NCI-H2171 (cell line): ENCODE measurements around the gene AGTPBP1.

ENCODE experiments used
- DNase-seq: peaks from one replicate; lab custom pipeline; 2025; lab: John Stamatoyannopoulos, UW

AGTPBP1 gene

DNA sequence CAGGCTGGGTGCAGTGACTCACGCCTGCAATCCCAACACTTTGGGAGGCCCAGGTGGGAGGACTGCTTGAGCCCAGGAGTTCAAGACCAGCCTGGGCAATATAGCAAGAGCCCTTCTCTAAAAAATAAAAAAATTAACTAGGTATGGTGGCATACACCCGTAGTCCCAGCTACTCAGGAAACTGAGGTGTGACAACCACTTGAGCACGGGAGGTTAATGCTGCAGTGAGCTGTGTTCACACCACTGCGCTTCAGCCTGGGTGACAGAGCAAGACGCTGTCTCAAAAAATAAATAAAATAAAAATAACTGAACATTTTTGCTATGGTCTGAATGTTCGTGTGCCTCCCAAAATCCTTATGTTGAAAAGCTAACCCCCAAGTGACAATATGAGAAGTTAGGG is 24.5 kb downstream of the AGTPBP1 start:
- DNase-seq = no peak

DNA sequence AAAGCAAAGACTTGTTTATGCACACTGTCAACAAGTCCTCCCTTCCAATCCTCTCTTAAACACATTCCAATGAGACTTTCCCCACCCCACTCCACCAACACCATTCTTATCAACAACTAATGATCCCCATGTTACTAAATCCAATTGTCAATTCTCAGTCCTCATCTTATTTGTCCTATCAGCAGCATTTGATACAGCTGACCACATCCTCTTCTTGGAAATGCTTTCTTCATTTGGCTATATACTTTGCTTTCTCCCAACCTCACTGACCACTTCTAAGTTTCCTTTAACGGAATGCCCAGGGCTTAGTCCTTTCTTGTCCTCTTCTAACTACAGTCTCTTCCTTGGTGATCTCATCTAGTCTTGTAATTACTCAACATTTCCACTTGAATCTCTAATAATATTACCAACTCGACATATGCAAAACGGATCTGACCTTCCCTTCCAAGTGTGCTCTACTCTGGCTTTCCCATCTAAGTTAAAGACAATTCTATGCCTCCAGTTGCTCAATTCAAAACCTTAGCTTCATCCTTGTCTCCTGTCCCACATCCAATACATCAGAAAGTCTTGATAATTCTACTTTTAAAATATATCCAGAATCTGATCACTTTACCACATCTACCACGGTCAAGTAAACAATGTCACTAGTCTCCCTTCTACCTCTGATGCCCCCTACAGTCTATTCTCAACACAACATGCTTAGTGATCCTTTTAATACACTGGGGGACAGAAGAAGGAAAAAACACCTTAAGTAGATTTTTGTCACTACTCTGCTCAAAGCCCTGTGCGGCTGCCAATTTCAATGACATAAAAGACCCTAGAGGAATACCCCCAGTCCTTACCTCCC is 25.5 kb downstream of the AGTPBP1 start:
- no peak for DNase-seq

DNA sequence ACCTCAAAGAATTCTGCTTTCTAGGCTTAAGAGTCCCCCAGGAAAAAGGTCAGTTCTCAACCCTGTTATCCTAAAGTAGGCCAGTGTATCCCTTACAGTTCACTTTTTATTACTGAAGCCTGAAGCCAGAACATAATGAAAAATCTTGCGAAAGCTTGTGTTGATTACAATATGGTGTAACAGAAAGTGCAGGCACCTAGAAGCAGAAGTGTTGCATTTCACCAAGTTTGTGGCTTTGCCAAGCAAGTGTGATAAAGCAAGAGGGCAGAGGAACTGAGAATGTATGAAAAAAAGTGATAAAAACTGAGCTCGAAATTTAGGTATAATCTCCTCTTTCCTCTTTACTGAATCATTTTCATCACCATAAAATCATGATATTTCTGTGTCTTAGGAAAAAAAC is 26.2 kb downstream of the AGTPBP1 start:
- DNase-seq = no peak

DNA sequence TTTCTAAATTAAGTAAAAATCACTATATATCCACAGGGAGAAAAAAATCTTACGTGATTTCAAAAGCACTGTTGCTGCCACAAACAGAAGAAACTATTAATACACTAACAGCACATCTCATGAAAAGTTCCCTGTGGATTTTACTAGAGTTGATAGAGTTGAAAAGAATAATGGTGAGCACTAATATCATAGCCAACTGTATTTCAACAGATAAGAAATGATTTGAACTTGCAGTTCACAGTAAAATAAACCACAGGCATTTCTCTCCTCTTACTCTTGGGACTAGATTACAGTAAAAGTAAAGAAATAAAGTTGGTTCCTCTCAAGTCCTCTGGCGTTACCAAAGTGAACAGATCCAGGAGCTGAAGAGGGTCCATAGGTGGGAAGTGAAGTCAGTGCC is 27.9 kb downstream of the AGTPBP1 start:
- DNase-seq = no peak

DNA sequence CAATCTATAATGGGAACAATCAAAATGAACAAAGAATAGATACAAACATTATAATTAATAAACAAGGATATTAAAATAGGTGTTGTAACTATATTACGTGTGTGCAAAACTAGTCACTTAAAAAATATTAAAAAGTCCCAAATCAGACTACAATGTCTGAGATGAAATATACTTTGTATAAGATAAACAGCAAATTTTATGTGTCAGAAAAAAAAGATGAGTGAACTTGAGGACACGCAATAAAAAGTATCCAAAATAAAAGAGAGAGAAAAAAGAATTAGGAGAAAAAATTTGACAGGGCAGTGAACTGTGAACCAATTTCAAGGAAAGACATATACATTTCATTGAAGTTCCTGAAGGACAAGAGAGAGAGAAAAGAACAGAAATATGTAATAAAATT is 37.0 kb downstream of the AGTPBP1 start:
- DNase-seq = no peak

DNA sequence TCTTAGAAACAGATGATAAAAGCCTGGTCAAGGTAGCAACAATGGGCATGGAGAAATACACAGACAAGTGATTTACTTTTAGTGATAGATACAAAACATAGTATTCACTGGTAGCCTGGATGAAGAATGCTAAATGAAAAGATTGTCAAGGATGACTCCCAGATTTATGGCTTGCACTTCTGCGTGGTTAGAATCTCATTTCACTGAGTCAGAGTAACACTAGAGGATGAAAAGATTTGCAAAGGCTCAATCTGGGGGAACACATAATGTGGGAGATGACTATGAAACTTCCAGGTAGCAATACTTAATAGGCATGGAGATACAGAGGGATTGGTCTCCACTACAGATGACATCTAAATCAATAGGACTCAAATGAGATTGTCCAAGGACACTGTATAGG is 38.4 kb downstream of the AGTPBP1 start:
- no peak for DNase-seq

DNA sequence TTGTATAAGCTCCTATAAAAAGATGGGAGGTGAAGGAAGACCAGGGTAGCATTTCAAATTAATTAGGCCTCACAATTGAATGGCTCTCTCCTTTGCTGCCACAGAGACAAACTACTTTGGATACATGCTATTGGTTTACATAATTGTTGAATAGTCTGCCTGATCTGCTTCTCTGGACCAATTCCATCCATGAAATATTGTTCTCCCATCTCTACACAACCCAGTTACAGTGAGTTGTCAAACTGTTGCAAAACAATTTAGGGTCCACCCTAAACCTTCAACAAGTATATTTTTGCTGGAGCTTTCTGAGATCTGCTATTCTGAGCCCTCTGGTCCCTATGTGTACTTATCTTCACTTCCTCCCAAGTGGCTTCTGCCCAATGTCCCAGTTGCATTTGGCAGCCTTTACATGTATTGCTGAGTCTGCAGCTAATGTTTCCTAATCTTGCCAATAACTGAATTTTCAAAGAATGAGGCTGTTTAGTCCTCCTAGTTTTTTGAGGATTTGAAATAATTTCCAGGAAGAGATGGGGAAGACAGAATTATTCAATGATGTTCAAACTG is 38.9 kb downstream of the AGTPBP1 start:
- no peak for DNase-seq

DNA sequence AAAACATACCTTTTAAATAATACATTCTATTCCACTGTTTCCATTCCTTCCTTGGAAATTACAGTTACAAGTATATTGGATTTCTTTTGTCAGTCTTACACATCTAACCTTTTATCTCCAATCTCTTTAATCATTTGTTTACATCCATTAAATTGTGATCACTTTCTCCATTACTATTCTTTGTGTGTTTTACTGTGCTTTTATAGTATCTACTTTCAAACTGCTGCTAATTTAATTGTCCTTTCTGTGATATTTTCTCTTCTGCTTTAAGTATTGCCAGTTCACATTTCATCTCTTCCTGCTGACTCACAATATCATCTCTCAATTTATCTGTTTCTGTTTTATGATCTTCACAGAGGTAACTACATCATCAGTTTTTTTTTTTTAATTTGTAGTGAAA is 39.6 kb downstream of the AGTPBP1 start:
- no peak for DNase-seq

DNA sequence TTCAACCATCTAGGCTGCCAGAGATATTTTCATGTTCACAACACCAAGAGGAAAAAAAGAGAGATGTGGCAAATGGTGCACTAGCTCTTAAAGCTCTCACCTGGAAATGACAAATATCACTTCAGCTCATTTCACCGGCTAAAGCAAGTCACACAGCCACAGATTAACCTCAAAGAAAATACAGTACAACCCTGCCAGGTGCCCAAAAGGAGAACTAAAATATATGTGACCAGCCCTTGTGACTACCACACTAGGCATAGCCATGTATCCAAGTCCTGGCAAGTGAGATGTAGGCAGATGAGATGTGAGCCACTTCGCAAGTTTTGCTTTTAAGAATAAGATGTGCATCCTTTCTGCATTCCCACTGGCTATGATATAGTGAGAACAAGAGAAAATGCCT is 41.4 kb downstream of the AGTPBP1 start:
- no peak for DNase-seq

DNA sequence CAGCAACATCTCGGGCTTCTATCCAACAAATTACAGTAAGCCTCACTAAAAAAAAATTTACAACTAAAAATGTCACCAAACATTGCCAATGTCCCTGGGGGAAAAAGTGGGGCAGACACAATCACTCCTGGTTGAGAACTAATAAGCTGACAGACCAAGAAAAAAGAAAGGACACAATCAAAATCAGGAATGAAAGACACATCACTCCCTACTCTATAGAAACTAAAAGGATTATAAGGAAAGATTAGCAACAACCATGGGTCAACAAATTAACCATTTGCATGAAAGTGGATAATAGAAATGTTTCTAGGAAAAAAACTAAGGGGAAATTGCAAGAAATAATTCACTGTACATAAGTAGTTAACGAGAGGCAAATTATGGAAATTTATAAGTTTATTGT is 53.4 kb downstream of the AGTPBP1 start:
- DNase-seq = no peak

DNA sequence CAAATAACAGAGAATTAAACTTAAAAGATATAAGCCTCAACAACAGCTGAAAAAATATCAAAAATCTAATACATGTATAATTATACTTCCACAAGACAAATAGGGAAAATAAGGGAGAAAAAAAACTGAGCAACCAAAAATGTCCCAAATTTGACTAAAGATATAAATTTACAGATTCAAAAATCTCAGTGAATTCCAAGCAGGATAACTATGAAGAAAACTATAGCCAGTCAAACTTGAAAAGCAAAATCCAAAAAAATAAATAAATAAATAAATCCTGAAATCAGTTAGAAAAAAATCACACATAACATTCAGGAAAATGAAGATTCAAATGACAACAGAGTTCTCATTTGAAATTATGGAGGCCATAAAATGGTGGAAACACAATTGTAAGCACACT is 56.7 kb downstream of the AGTPBP1 start:
- no peak for DNase-seq

DNA sequence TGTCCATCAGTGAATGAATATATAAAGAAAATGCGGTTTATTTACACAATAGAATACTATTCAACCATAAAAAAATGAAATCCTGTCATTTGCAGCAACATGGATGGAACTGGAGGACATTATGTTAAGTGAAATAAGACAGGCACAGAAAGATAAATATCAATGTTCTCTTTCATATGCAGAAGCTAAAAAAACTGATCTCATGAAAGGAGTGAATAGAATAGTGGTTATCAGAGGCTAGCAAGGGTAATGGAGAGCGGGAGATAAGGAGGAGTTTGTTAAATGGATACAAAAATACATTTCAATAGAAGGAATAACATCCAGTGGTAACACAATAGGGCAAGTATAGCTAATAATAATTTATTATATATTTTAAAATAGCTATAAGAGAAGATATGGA is 65.0 kb downstream of the AGTPBP1 start:
- no peak for DNase-seq

DNA sequence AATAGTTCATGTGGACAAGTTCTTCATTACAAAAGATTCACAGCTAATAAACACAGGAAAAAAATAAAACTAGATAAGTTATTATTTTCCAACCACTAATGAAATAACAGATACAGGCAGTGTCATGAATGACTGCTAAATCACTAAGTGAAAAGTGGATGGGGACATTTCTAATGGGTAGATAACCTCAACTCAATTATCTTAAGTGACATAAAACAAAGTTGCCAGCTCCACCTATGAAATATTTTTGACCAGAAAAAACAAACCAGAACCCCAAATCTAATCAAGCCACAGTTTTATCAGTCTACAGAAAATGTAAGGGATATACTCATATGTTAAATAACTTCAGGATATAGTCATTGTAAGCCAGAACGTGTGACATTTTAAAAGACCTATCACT is 74.4 kb downstream of the AGTPBP1 start:
- DNase-seq = no peak

DNA sequence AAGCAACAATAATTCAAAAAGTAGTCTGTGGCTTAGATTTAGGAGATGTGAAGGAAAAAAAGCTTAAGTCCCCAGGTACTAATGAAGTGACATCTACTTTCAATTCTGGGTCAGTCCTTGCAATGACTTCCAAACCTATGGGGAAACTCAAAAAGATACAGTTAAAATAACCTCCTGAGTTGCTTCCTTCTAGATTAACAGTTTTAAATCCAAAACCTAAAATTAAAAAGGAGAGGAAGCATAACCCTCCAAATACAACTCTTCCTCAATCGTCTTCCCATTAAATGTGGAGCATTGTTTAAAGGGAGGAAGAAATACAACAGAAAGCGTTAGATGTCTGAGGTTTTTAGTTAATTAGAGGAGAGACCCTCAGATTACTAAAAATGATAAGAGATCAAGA is 75.7 kb downstream of the AGTPBP1 start:
- no peak for DNase-seq

DNA sequence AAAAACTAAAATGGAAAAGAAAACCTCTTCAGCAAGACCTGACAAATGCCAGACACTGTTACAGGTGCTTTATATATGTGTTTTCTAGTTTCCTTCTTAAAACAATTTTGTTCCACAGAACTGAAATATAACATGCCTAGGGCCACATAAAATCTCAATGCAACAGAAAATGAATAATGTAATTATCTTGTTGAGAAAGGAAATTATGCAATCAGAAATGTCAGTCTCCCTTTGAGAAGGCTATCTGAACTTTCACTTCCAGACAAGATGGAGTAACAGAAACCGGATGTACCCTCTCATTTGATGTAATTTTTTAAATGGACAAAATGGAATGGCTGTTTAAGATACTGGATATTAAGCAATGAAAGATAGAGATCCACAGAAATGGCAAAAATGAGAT is 79.2 kb downstream of the AGTPBP1 start:
- DNase-seq = no peak

DNA sequence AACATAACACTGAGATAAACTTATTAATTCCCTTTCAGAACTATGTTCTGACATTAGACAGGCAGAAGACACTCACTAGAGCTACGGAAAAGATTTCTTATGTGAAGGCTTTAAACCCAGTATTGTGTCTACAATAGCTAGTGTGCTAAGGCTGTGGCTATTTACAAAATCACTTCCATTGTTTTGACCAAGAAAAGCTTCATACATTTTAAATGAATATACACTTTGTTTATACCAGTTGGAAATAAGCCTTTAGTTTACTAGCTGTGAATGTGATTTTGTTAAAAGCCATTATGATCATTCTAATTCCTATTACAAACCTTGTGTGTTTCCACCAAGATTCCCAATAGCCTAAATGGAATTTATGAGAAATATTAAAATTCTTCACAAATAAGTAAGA is 83.0 kb downstream of the AGTPBP1 start:
- no peak for DNase-seq

DNA sequence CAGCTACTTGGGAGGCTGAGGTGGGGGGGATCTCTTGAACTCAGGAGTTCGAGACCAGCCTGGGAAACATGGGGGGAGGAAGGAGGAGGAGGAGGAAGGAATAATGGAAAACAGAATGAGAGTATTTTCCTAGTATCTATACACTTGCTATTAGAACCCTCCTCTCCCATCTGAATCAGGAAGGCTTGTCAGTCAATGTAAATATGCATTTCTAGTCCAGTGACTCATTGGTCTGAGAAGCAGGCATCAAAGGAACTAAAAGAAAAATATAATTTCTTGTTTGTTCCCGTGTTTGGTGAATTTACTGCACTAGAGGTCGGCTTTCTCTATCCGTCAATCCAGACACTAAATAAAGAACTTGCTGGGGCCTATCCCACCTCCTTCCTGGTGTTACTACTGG is 88.6 kb downstream of the AGTPBP1 start:
- no peak for DNase-seq

DNA sequence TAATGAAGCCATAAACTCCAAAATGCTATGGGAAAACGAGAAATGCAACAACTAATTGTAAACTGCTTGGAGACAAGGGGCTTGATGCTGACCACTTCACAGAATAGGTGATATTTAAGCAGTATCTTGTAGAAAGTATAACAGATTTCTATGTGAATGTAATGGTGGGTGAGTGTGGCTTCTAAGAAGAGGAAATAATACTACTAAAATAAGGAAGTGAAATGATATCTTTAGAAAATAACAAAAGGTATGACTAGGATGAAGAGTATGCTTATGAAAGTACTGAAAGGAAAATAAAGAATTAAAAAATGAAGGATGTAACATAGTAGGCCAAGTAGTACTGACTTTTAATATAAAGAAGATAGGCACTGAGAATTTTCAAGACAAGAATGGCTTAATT is 94.2 kb downstream of the AGTPBP1 start:
- no peak for DNase-seq

DNA sequence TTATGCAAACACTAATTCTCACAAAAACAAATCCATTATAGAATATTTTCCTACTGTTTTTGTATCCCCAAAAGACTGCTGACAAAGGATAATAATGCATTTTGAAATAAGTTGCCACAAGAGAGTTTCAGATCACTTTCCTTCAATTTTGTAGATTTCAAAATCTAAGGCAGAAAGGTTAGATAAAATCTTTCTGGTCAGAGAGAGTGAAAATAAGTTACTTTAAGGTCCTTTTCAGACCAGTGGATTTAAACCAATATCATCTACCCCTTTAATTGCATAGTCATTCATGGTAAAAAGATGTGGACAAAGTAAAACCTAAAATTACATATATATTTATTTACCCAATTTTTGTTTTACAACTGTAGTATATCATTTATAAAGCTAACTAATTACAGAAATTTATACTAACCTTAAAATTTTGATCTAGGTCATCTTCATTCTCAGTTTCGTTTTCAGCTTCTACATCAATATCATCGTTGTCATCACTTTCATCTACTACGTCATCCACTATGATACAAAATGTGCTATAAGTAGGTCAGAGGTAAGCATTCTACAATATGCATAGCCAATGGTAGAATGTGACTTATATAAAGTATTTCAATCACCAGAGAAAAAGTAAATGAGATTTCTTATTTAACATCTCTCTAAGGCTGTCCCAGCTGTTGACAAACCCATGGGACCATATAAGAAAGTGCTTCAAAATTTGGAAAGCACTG is 95.7 kb downstream of the AGTPBP1 start:
- no peak for DNase-seq

DNA sequence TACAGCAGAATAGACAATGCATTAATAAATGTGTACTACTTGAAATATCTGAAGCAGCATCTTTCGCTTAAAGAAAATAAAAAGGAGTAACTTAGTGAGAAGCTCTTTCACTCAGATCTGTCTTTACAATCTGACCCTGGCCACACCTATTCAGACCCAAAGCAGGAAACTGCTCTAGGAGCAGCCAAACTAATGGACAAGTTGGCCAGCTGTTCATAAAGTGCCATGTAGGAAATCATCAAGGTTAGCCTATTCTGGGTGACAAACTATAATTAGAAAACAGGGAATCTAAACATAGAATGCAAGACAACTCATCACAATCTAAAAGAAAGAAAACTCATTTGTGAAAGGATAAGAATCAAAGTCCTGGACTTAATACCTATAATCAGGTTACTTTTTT is 101.3 kb downstream of the AGTPBP1 start:
- no peak for DNase-seq

DNA sequence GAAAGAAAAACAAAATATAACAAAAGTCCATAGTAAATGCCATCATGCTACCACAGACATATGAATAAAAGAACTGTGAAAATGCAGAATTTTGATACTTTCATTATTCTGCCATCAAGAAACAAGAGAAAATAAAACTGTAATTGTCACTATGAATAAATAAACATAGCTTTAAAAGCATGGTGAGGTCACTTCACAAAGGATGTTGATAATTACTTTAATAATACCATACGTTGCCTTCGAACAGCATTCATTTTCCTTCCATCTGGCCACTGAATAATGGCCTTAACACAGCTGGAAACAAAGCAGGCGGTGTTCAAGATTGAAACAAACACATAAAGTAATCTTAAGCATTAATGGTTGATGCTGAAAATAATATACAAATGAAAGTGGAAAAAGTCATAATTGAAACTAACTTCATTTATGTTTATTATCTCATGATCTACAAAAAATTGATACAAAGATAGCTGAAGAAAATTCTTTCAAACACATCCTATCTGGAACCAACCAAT is 102.0 kb downstream of the AGTPBP1 start:
- no peak for DNase-seq

DNA sequence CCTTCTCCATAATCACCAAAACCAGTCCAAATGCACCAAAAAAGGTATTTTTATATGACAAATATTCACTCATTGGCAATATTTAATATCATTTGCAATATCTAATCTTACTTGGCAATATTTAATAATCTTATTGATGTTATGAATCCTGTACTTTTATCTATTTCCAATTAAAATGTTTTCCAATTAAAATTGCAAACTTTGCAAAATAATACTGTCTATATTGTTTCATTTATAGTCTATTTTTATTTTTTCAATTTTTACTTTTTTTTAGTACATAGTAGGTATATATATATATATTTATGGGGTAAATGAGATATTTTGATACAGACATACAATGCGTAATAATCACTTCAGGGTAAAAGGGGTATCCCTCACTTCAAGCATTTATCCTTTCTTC is 109.9 kb downstream of the AGTPBP1 start:
- DNase-seq = no peak

DNA sequence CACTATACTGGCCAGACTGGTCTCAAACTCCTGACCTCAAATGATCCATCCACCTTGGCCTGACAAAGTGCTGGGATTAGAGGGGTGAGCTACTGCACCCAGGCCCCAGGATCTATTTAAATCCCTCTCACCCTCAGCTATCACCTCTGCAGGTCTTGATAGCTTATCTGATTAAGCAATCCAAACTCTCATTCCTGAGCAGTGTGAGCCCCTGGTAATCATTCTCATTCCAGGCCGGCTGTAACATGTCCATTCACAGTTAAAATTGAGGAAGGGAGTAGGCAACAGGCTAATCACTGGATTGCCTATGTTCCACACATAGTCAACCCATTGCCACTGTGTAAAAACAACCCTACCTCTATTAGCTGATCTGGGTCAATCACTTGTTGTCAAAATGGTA is 111.1 kb downstream of the AGTPBP1 start:
- DNase-seq = no peak
